Testis (tissue), 3 donors: ENCODE data around the gene ALDH16A1. TPM values are rescaled to one million over a fixed set of nuclear protein-coding genes. Genes with fewer than 3 reads are reported as not detected.

Experiments
- DNase-seq: peaks from one replicate; pipeline ENCODE4 v3.0.0-alpha.2; 2019
- H3K27ac ChIP-seq, 2 donors: fragments of 200-600 bp; sonication (generic); one replicate each; pipeline ENCODE4 v1.5.1; 2019
- H3K27me3 ChIP-seq: fragments of 200-600 bp; sonication (generic); one replicate; pipeline ENCODE4 v1.5.1; 2019
- H3K36me3 ChIP-seq: fragments of 200-600 bp; sonication (generic); one replicate; pipeline ENCODE4 v1.5.1; 2017; ENCODE audit warnings: low read depth; ENCODE audit errors: missing control alignments
- H3K4me1 ChIP-seq: fragments of 200-600 bp; sonication (generic); one replicate; pipeline ENCODE4 v1.5.1; 2019
- H3K4me3 ChIP-seq, 2 donors: fragments of 200-600 bp; sonication (generic); one replicate each; pipeline ENCODE4 v1.5.1; 2017 to 2019
- H3K9me3 ChIP-seq: fragments of 200-600 bp; sonication (generic); one replicate; pipeline ENCODE4 v1.5.1; 2017
- POLR2A ChIP-seq: fragments of 450-650 bp; IDR thresholded peaks from one replicate; pipeline ENCODE4 v1.6.1; 2017; ENCODE audit warnings: antibody characterized with exemption, mild to moderate bottlenecking, moderate library complexity
- WGBS, 2 donors: methylation state at CpG; one replicate each; pipeline ENCODE4 v1.1.5; 2018; 5-methylcytosine and 5-hydroxymethylcytosine counted together
- intact Hi-C: fragments of 100-400 bp; cut with DNase I; formaldehyde crosslinking; loops from one replicate; pipeline ENCODE4 v1.15.1; 2023; ENCODE audit warnings: low total_unique reads
- polyA plus RNA-seq: library from polyadenylated mRNA; stranded (reverse); fragments of 350-450 nt; fragmentation: Illumina TruSeq; extraction: RNeasy Lipid Tissue Mini Kit (QIAGEN cat#74804); gene quantifications from one replicate; pipeline ENCODE4 v1.2.3, GENCODE V29; 2014; ENCODE audit warnings: low read depth, low replicate concordance; ENCODE audit not compliant: insufficient read depth
- total RNA-seq, 2 donors: library from RNA; depleted of rRNA; stranded (reverse); fragments of >200 nt; gene quantifications; one replicate each; pipeline ENCODE4 v1.2.3, GENCODE V29; 2016
- TF ChIP-seq, protein P1 (sequence below), 3 experiments: fragments of 450-650 bp in 2 of 3; fragments of 200-600 bp in 1 of 3; sonication (generic) in 1 of 3; IDR thresholded peaks; one replicate each; pipeline ENCODE4 v1.5.1; 2016 to 2019; ENCODE audit warnings: antibody characterized with exemption in 3 of 3, mild to moderate bottlenecking in 2 of 3, moderate library complexity in 1 of 3

The ALDH16A1 gene
- total and polyA plus RNA-seq, 3 donors from 2014 or later: 8.5 to 24.7 (median 22.4) TPM

DNA sequence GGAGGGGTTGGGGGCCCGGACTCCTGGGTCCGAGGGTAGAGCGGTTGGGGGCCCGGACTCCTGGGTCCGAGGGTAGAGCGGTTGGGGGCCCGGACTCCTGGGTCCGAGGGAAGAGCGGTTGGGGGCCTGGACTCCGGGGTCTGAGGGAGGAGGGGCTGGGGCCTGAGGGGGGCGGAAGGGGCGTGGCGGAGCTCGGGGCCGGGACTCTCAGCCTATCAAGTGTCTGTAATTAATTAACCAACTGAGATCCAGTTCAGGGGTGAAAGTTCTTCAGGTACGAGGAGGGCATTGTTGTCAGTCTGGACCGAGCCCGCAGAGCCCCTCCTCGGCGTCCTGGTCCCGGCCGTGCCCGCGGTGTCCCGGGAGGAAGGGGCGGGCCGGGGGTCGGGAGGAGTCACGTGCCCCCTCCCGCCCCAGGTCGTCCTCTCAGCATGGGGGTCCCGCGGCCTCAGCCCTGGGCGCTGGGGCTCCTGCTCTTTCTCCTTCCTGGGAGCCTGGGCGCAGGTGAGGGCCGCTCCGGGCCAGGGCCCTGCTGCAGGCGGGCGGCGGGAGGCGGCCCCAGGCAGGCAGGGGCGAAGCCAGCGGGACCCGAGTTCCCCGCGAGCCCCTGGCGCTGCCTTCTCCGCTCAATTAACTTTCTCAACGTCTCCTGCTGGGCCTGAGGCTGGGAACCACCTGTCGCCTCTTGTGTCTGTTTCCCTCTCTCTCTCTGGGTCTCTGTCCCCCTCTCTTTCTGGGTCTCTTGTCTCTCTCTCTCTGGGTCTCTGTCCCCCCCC, 60.1 kb downstream of the ALDH16A1 start:
- H3K27me3 ChIP-seq: no peaks in the 10 kb centered on the region
- intact Hi-C loops: no loop called here
- H3K9me3 ChIP-seq: no peaks in the 10 kb centered on the region
- TF ChIP-seq POLR2A: no peak
- TF ChIP-seq, protein P1, sequence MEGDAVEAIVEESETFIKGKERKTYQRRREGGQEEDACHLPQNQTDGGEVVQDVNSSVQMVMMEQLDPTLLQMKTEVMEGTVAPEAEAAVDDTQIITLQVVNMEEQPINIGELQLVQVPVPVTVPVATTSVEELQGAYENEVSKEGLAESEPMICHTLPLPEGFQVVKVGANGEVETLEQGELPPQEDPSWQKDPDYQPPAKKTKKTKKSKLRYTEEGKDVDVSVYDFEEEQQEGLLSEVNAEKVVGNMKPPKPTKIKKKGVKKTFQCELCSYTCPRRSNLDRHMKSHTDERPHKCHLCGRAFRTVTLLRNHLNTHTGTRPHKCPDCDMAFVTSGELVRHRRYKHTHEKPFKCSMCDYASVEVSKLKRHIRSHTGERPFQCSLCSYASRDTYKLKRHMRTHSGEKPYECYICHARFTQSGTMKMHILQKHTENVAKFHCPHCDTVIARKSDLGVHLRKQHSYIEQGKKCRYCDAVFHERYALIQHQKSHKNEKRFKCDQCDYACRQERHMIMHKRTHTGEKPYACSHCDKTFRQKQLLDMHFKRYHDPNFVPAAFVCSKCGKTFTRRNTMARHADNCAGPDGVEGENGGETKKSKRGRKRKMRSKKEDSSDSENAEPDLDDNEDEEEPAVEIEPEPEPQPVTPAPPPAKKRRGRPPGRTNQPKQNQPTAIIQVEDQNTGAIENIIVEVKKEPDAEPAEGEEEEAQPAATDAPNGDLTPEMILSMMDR (IDR thresholded peaks at IDR 0.05): no peak
- H3K36me3 ChIP-seq: no peaks in the 10 kb centered on the region
- peak; percentile 73 for DNase-seq
- H3K27ac ChIP-seq: peak overlapping the region; percentile 91
- peak overlapping the region; percentile 70 to 85 for H3K4me3 ChIP-seq
- peaks cover 14% of the 10 kb centered on the region for H3K4me1 ChIP-seq
- WGBS, 2 donors: 1 to 2% methylated on average over 12 to 47 of the region's 50 CpGs

DNA sequence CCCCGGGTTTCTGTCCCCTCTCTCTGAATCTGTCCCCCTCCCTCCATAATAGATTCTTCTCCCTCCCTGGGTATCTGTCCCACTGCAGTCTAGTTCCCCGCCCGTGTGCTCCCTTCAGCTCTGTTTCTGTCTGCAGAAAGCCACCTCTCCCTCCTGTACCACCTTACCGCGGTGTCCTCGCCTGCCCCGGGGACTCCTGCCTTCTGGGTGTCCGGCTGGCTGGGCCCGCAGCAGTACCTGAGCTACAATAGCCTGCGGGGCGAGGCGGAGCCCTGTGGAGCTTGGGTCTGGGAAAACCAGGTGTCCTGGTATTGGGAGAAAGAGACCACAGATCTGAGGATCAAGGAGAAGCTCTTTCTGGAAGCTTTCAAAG, 60.7 kb downstream of the ALDH16A1 start:
- Histone ChIP-seq H3K9me3 (no peaks in the 10 kb centered on the region), H3K36me3 (no peaks in the 10 kb centered on the region), H3K27me3 (no peaks in the 10 kb centered on the region), H3K4me3 (peak overlapping the region; percentile 70 to 85), H3K27ac (peak overlapping the region; percentile 91), H3K4me1 (peaks cover 14% of the 10 kb centered on the region)
- intact Hi-C loops: no loop called here
- TF ChIP-seq, protein P1 (IDR thresholded peaks at IDR 0.05): no peak
- TF ChIP-seq POLR2A: no peak
- WGBS, 2 donors: 36 to 42% methylated on average over 12 of the region's 12 CpGs
- no peak for DNase-seq

DNA sequence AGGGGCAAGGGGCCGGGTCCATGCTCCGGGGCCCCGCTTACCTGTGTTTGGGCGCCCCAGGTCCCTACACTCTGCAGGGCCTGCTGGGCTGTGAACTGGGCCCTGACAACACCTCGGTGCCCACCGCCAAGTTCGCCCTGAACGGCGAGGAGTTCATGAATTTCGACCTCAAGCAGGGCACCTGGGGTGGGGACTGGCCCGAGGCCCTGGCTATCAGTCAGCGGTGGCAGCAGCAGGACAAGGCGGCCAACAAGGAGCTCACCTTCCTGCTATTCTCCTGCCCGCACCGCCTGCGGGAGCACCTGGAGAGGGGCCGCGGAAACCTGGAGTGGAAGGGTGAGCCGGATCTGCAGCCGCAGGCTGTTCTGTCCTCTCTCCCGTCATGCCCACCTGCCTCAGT, 61.1 kb downstream of the ALDH16A1 start:
- Histone ChIP-seq H3K27ac (peak overlapping the region in 1 of 2 donors; percentile 91), H3K9me3 (no peaks in the 10 kb centered on the region), H3K27me3 (no peaks in the 10 kb centered on the region), H3K4me3 (peak overlapping the region in 1 of 2 donors; percentile 70), H3K36me3 (no peaks in the 10 kb centered on the region), H3K4me1 (peaks cover 14% of the 10 kb centered on the region)
- DNase-seq: no peak
- 47 to 76% methylated on average over 15 to 20 of the region's 21 CpGs for WGBS, 2 donors
- no peak for TF ChIP-seq POLR2A
- TF ChIP-seq, protein P1 (IDR thresholded peaks at IDR 0.05): no peak
- intact Hi-C loops: no loop called here

DNA sequence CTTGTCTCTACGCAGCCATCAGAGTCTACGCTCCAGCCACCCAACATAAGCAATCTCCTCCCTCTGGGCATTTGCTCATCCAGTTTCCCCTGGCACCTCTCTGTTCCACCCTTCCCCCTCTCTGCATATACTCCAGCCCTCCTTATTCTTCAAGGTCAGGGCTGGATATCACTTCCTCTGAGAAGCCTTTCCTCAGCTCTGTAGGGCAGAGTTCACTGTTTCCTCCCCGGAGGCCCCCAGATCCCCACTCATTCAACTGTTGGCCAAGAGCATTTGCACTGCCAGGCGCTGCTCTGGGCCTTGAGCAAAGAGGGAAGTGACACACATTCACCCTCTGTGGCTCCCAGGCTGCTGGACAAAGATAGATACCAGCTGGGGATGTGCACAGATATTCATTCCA, 62.7 kb downstream of the ALDH16A1 start:
- intact Hi-C loops: no loop called here
- H3K4me3 ChIP-seq: no peak overlapping the region
- DNase-seq: no peak
- H3K27me3 ChIP-seq: no peaks in the 10 kb centered on the region
- H3K27ac ChIP-seq: no peak overlapping the region
- H3K36me3 ChIP-seq: no peaks in the 10 kb centered on the region
- H3K4me1 ChIP-seq: peaks cover 14% of the 10 kb centered on the region
- WGBS, 2 donors: 55 to 62% methylated on average over 4 of the region's 4 CpGs
- H3K9me3 ChIP-seq: no peaks in the 10 kb centered on the region
- no peak for TF ChIP-seq POLR2A
- TF ChIP-seq, protein P1 (IDR thresholded peaks at IDR 0.05): no peak

DNA sequence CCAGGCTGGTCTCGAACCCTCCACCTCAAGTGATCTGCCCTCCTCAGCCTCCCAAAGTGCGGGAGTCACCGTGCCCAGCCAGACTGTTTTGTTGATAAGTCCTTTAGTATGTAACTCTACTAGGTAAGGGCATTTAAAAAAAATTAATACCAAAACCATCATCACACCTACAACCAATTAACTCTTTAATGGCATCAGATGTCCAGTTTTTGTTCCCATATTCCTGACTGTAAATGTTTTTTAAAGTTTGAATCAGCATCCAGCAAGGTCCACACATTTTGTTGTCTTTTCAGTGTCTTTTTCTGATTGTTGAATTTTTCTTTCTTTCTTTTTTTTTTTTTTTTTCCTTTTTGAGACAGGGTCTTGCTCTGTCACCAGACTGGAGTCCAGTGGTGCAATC, 65.0 kb downstream of the ALDH16A1 start:
- no peak for TF ChIP-seq POLR2A
- TF ChIP-seq, protein P1 (IDR thresholded peaks at IDR 0.05): no peak
- H3K4me1 ChIP-seq: peaks cover 6% of the 10 kb centered on the region
- no peaks in the 10 kb centered on the region for H3K36me3 ChIP-seq
- no peaks in the 10 kb centered on the region for H3K27me3 ChIP-seq
- DNase-seq: no peak
- 95 to 100% methylated on average over 3 of the region's 3 CpGs for WGBS, 2 donors
- H3K4me3 ChIP-seq: no peak overlapping the region
- intact Hi-C loops: no loop called here
- no peaks in the 10 kb centered on the region for H3K9me3 ChIP-seq
- H3K27ac ChIP-seq: no peak overlapping the region
